HFF-Myc (cell line): ENCODE results near the gene P2RY11.

ENCODE experiments used
- DNase-seq: peaks from one replicate; pipeline ENCODE4 v3.0.0-alpha.2; 2011; ENCODE audit warnings: low read depth; ENCODE audit errors: extremely low read depth
- H3K4me3 ChIP-seq: replicated peaks from 2 replicates; pipeline ENCODE4 v1.5.1; 2011; ENCODE audit warnings: low read depth, mild to moderate bottlenecking, control low read depth, low read length
- CTCF ChIP-seq: IDR thresholded peaks from 2 replicates; pipeline ENCODE4 v1.5.1; 2012; ENCODE audit warnings: mild to moderate bottlenecking, low read depth, low read length, control low read depth; ENCODE audit errors: missing control alignments

P2RY11 gene

GRCh38 chr19:10139952-10140351 is 28.5 kb downstream of the P2RY11 start:
- no peak for DNase-seq
- no peak for TF ChIP-seq CTCF
- H3K4me3 ChIP-seq, result no peak overlapping the region

- no peak for DNase-seq
- no peak for TF ChIP-seq CTCF
- no peak overlapping the region for H3K4me3 ChIP-seq
These were observed 30.0 kb downstream of the P2RY11 start for GRCh38 chr19:10141479-10141878.

- no peak for TF ChIP-seq CTCF
- DNase-seq, result no peak
- no peak overlapping the region for H3K4me3 ChIP-seq
These were observed 30.5 kb downstream of the P2RY11 start for GRCh38 chr19:10141973-10142372.

- no peak for DNase-seq
- H3K4me3 ChIP-seq, result no peak overlapping the region
- TF ChIP-seq CTCF, result no peak
These were observed 31.3 kb downstream of the P2RY11 start for GRCh38 chr19:10142701-10143375.

GRCh38 chr19:10143681-10144080 is 32.2 kb downstream of the P2RY11 start:
- TF ChIP-seq CTCF, result no peak
- DNase-seq, result no peak
- H3K4me3 ChIP-seq, result no peak overlapping the region

GRCh38 chr19:10144361-10144760 is 32.9 kb downstream of the P2RY11 start:
- no peak for DNase-seq
- no peak for TF ChIP-seq CTCF
- no peak overlapping the region for H3K4me3 ChIP-seq

- no peak for TF ChIP-seq CTCF
These were observed 33.5 kb downstream of the P2RY11 start for GRCh38 chr19:10145031-10145430.

More at GRCh38 chr19:10145031-10145430, 33.5 kb downstream of the P2RY11 start:
- no peak overlapping the region for H3K4me3 ChIP-seq
- no peak for DNase-seq
